ENCODE results near the gene NOL3.

NOL3 gene

GRCh38 chr16:67190041-67190440, 19.7 kb downstream of the NOL3 start, which contains the start of gene EXOC3L1:
Gene EXOC3L1, minus strand, starts transcription at chr16:67190136. Its CDS starts 460 bp downstream, at chr16:67189676.
- no peak for DNase-seq (ENCODE audit: low read depth in 2 of 2)

- no peak for DNase-seq (ENCODE audit: low read depth in 2 of 2)
These were observed 20.4 kb downstream of the NOL3 start for GRCh38 chr16:67190448-67191399.

- no peak for DNase-seq (ENCODE audit: low read depth in 2 of 2)
These were observed 21.2 kb downstream of the NOL3 start for GRCh38 chr16:67191411-67191994.

GRCh38 chr16:67191995-67192681, 21.8 kb downstream of the NOL3 start, which contains the start of gene E2F4:
Gene E2F4, plus strand, starts transcription at chr16:67192155. Its CDS starts 73 bp downstream, at chr16:67192228.
- peak; percentile 78 to 82 for DNase-seq (ENCODE audit: low read depth in 2 of 2)

- no peak for DNase-seq (ENCODE audit: low read depth in 2 of 2)
These were observed 22.5 kb downstream of the NOL3 start for GRCh38 chr16:67192781-67193361.

GRCh38 chr16:67193536-67193935, 23.2 kb downstream of the NOL3 start:
- DNase-seq (ENCODE audit: low read depth in 2 of 2), result no peak

- DNase-seq (ENCODE audit: low read depth in 2 of 2), result no peak
These were observed 23.9 kb downstream of the NOL3 start for GRCh38 chr16:67194260-67194659.

GRCh38 chr16:67195676-67196075, 25.3 kb downstream of the NOL3 start:
- DNase-seq (ENCODE audit: low read depth in 2 of 2), result no peak

- DNase-seq (ENCODE audit: low read depth in 2 of 2), result no peak
These were observed 26.5 kb downstream of the NOL3 start for GRCh38 chr16:67196881-67197280.

GRCh38 chr16:67197704-67198103, 27.4 kb downstream of the NOL3 start:
- no peak for DNase-seq (ENCODE audit: low read depth in 2 of 2)

- DNase-seq (ENCODE audit: low read depth in 2 of 2), result no peak
These were observed 27.9 kb downstream of the NOL3 start for GRCh38 chr16:67198238-67198734.

- no peak for DNase-seq (ENCODE audit: low read depth in 2 of 2)
These were observed 28.9 kb downstream of the NOL3 start, which contains the start of gene ELMO3 for GRCh38 chr16:67199011-67199807. Gene ELMO3, plus strand, starts transcription at chr16:67199131. Its CDS starts 196 bp downstream, at chr16:67199327.

- no peak for DNase-seq (ENCODE audit: low read depth in 2 of 2)
These were observed 29.5 kb downstream of the NOL3 start for GRCh38 chr16:67199808-67200198.

- DNase-seq (ENCODE audit: low read depth in 2 of 2), result no peak
These were observed 30.2 kb downstream of the NOL3 start for GRCh38 chr16:67200491-67200890.

GRCh38 chr16:67201411-67202345, 31.3 kb downstream of the NOL3 start:
- no peak for DNase-seq (ENCODE audit: low read depth in 2 of 2)

GRCh38 chr16:67202426-67202825, 32.1 kb downstream of the NOL3 start:
- no peak for DNase-seq (ENCODE audit: low read depth in 2 of 2)

GRCh38 chr16:67202956-67203493, 32.7 kb downstream of the NOL3 start:
- no peak for DNase-seq (ENCODE audit: low read depth in 2 of 2)

- DNase-seq (ENCODE audit: low read depth in 2 of 2), result no peak
These were observed 33.7 kb downstream of the NOL3 start for GRCh38 chr16:67204076-67204475.

- no peak for DNase-seq (ENCODE audit: low read depth in 2 of 2)
These were observed 35.9 kb downstream of the NOL3 start for GRCh38 chr16:67206129-67206837.

Measured in activated CD4-positive, alpha-beta T cell treated with anti-CD3 and anti-CD28 coated beads for 24 hours (primary cell).